GM23338 (cell line): ENCODE data around the gene CCDC40. TPM values are rescaled to one million over a fixed set of nuclear protein-coding genes. Genes with fewer than 3 reads are reported as not detected.

Experiments
- ATAC-seq: fragments of 200-7000 bp; cut with Tn5 transposase; 3 replicates; pipeline ENCODE4 v1.9.1; 2020
- DNase-seq: peaks from one replicate; pipeline ENCODE4 v3.0.0-alpha.2; 2015; ENCODE audit warnings: low spot score
- H2AFZ ChIP-seq: fragments of 200-600 bp; sonication (generic); 2 replicates; pipeline ENCODE4 v1.8.0; 2016; ENCODE audit warnings: antibody characterized with exemption, mild to moderate bottlenecking, moderate library complexity
- H3F3A ChIP-seq: fragments of 200-600 bp; sonication (generic); replicated peaks from 2 replicates; pipeline ENCODE4 v1.8.0; 2017; ENCODE audit warnings: antibody characterized with exemption, mixed run types, low read depth
- H3K27ac ChIP-seq: fragments of 200-600 bp; sonication (generic); 2 replicates; pipeline ENCODE4 v1.6.1; 2016; ENCODE audit warnings: low read depth
- H3K27me3 ChIP-seq: fragments of 200-600 bp; sonication (generic); 2 replicates; pipeline ENCODE4 v1.8.0; 2016; ENCODE audit warnings: mild to moderate bottlenecking, mixed run types, moderate library complexity; ENCODE audit not compliant: insufficient read depth
- H3K36me3 ChIP-seq: fragments of 200-600 bp; sonication (generic); 2 replicates; pipeline ENCODE4 v1.8.0; 2016; ENCODE audit warnings: mild to moderate bottlenecking; ENCODE audit not compliant: insufficient read depth
- H3K4me1 ChIP-seq: fragments of 200-600 bp; sonication (generic); 2 replicates; pipeline ENCODE4 v1.8.0; 2016; ENCODE audit warnings: mild to moderate bottlenecking, moderate library complexity; ENCODE audit not compliant: insufficient read depth
- H3K4me2 ChIP-seq: fragments of 200-600 bp; sonication (generic); 2 replicates; pipeline ENCODE4 v1.7.1; 2017; ENCODE audit warnings: mixed run types
- H3K4me3 ChIP-seq: fragments of 200-600 bp; sonication (generic); 2 replicates; pipeline ENCODE4 v1.6.1; 2016; ENCODE audit warnings: mixed run types
- H3K79me2 ChIP-seq: fragments of 200-600 bp; sonication (generic); replicated peaks from 2 replicates; pipeline ENCODE4 v1.8.0; 2017; ENCODE audit warnings: mild to moderate bottlenecking; ENCODE audit not compliant: insufficient read depth
- H3K9me2 ChIP-seq: fragments of 200-600 bp; sonication (generic); 2 replicates; pipeline ENCODE4 v1.8.0; 2017; ENCODE audit not compliant: insufficient read depth
- H4K20me1 ChIP-seq: fragments of 200-600 bp; sonication (generic); replicated peaks from 2 replicates; pipeline ENCODE4 v1.8.0; 2017; ENCODE audit warnings: mild to moderate bottlenecking; ENCODE audit not compliant: insufficient read depth
- H3K27ac Mint-ChIP-seq: 2 replicates; pipeline ENCODE4 v1.8.0; 2020; ENCODE audit warnings: inconsistent platforms, mild to moderate bottlenecking, moderate library complexity, mixed read lengths
- H3K27me3 Mint-ChIP-seq: 3 replicates; pipeline ENCODE4 v1.8.0; 2022; ENCODE audit warnings: low read depth, mild to moderate bottlenecking, moderate library complexity, mixed read lengths, inconsistent platforms; ENCODE audit not compliant: insufficient read depth, poor library complexity
- H3K36me3 Mint-ChIP-seq: 3 replicates; pipeline ENCODE4 v1.8.0; 2021; ENCODE audit warnings: low read depth, mild to moderate bottlenecking, inconsistent platforms, moderate library complexity, mixed read lengths
- H3K4me1 Mint-ChIP-seq: 3 replicates; pipeline ENCODE4 v1.8.0; 2020; ENCODE audit warnings: mild to moderate bottlenecking, inconsistent platforms, mixed read lengths
- H3K4me3 Mint-ChIP-seq: 3 replicates; pipeline ENCODE4 v1.8.0; 2021; ENCODE audit warnings: moderate library complexity, mild to moderate bottlenecking, inconsistent platforms, mixed read lengths
- H3K9me3 Mint-ChIP-seq: 3 replicates; pipeline ENCODE4 v1.8.0; 2020; ENCODE audit warnings: moderate library complexity, mild to moderate bottlenecking, inconsistent platforms, mixed read lengths
- CREB1 ChIP-seq: fragments of 250-450 bp; sonication (Bioruptor Pico); IDR thresholded peaks from 2 replicates; pipeline ENCODE4 v1.5.0; 2020; ENCODE audit warnings: low read depth, mild to moderate bottlenecking, moderate library complexity
- ETS1 ChIP-seq: IDR thresholded peaks from 2 replicates; pipeline ENCODE4 v1.6.1; 2016; ENCODE audit warnings: antibody characterized with exemption
- EZH2 ChIP-seq: fragments of 200-600 bp; sonication (generic); IDR thresholded peaks from one replicate; pipeline ENCODE4 v1.8.0; 2017; ENCODE audit warnings: antibody characterized with exemption, mild to moderate bottlenecking, low read depth; ENCODE audit not compliant: unreplicated experiment
- EZH2phosphoT487 ChIP-seq: fragments of 200-600 bp; sonication (generic); IDR thresholded peaks from one replicate; pipeline ENCODE4 v1.8.1; 2018; ENCODE audit warnings: antibody characterized with exemption; ENCODE audit not compliant: unreplicated experiment
- POLR2AphosphoS5 ChIP-seq: IDR thresholded peaks from 2 replicates; pipeline ENCODE4 v1.6.1; 2016; ENCODE audit warnings: antibody characterized with exemption, low read depth
- STAT1 ChIP-seq: IDR thresholded peaks from one replicate; pipeline ENCODE4 v1.6.1; 2016; ENCODE audit warnings: antibody characterized with exemption; ENCODE audit not compliant: unreplicated experiment
- ZNF114 ChIP-seq: fragments of 250-450 bp; sonication (Bioruptor Pico); IDR thresholded peaks from 2 replicates; pipeline ENCODE4 v1.5.0; 2020; ENCODE audit warnings: mild to moderate bottlenecking, moderate library complexity
- ZNF331 ChIP-seq: fragments of 250-450 bp; sonication (Bioruptor Pico); IDR thresholded peaks from 2 replicates; pipeline ENCODE4 v1.5.0; 2020; ENCODE audit warnings: low read depth, mild to moderate bottlenecking, moderate library complexity
- polyA plus RNA-seq: library from polyadenylated mRNA; unstranded; fragments of >200 nt; fragmentation: Nextera tagmentation; extraction: Ambion mirVana; gene quantifications from 2 replicates; pipeline ENCODE4 v1.2.1, GENCODE V29; 2016
- total RNA-seq: library from RNA; depleted of rRNA; stranded (reverse); fragments of >200 nt; shearing (Covaris generic); gene quantifications from 2 replicates; pipeline ENCODE4 v1.2.3, GENCODE V29; 2014
- TF ChIP-seq, protein P1 (sequence below): fragments of 250-450 bp; sonication (Bioruptor Pico); IDR thresholded peaks from 2 replicates; pipeline ENCODE4 v1.5.0; 2020; ENCODE audit warnings: mild to moderate bottlenecking, moderate library complexity

Gene CCDC40
- total and polyA plus RNA-seq, 2 experiments from 2014 or later, result 7.6 to 8.1 TPM

- TF ChIP-seq, protein P1, sequence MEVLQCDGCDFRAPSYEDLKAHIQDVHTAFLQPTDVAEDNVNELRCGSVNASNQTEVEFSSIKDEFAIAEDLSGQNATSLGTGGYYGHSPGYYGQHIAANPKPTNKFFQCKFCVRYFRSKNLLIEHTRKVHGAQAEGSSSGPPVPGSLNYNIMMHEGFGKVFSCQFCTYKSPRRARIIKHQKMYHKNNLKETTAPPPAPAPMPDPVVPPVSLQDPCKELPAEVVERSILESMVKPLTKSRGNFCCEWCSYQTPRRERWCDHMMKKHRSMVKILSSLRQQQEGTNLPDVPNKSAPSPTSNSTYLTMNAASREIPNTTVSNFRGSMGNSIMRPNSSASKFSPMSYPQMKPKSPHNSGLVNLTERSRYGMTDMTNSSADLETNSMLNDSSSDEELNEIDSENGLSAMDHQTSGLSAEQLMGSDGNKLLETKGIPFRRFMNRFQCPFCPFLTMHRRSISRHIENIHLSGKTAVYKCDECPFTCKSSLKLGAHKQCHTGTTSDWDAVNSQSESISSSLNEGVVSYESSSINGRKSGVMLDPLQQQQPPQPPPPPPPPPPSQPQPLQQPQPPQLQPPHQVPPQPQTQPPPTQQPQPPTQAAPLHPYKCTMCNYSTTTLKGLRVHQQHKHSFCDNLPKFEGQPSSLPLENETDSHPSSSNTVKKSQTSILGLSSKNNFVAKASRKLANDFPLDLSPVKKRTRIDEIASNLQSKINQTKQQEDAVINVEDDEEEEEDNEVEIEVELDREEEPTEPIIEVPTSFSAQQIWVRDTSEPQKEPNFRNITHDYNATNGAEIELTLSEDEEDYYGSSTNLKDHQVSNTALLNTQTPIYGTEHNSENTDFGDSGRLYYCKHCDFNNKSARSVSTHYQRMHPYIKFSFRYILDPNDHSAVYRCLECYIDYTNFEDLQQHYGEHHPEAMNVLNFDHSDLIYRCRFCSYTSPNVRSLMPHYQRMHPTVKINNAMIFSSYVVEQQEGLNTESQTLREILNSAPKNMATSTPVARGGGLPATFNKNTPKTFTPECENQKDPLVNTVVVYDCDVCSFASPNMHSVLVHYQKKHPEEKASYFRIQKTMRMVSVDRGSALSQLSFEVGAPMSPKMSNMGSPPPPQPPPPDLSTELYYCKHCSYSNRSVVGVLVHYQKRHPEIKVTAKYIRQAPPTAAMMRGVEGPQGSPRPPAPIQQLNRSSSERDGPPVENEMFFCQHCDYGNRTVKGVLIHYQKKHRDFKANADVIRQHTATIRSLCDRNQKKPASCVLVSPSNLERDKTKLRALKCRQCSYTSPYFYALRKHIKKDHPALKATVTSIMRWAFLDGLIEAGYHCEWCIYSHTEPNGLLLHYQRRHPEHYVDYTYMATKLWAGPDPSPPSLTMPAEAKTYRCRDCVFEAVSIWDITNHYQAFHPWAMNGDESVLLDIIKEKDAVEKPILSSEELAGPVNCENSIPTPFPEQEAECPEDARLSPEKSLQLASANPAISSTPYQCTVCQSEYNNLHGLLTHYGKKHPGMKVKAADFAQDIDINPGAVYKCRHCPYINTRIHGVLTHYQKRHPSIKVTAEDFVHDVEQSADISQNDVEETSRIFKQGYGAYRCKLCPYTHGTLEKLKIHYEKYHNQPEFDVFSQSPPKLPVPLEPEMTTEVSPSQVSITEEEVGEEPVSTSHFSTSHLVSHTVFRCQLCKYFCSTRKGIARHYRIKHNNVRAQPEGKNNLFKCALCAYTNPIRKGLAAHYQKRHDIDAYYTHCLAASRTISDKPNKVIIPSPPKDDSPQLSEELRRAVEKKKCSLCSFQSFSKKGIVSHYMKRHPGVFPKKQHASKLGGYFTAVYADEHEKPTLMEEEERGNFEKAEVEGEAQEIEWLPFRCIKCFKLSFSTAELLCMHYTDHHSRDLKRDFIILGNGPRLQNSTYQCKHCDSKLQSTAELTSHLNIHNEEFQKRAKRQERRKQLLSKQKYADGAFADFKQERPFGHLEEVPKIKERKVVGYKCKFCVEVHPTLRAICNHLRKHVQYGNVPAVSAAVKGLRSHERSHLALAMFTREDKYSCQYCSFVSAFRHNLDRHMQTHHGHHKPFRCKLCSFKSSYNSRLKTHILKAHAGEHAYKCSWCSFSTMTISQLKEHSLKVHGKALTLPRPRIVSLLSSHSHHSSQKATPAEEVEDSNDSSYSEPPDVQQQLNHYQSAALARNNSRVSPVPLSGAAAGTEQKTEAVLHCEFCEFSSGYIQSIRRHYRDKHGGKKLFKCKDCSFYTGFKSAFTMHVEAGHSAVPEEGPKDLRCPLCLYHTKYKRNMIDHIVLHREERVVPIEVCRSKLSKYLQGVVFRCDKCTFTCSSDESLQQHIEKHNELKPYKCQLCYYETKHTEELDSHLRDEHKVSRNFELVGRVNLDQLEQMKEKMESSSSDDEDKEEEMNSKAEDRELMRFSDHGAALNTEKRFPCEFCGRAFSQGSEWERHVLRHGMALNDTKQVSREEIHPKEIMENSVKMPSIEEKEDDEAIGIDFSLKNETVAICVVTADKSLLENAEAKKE (CRISPR knock-in tag), result no peak
- TF ChIP-seq STAT1, result no peak
Measured at GRCh38 chr17:80119271-80119791, 82.9 kb downstream of the CCDC40 start (continued).

DNA sequence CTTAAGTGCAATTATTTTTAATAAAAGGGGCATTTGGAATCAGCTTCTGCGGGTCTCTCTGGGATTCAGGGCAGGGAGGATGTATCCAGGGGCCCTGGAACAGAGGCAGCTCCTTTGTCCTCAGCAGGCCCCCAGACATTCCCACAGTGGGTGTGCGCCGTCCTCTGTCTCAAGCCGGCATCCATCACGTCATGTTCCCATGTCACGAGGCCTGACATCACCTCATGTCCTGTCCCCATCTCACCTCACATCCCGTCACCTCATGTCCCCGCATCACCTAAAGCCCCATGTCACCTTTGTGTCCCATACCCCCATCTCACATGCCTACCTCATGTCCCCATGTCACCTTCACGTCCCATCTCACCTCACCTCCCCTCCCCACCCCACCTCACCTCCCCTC, 83.4 kb downstream of the CCDC40 start:
- DNase-seq (no peak), ATAC-seq (no peak)
- H4K20me1 ChIP-seq, result no peaks in the 10 kb centered on the region
- H3F3A ChIP-seq, result peaks cover 6% of the 10 kb centered on the region; the same call in 1 of the 2 replicates
- Mint-ChIP-seq H3K27me3 (peaks cover 17% of the 10 kb centered on the region), H3K4me1 (peaks cover 12% of the 10 kb centered on the region), H3K4me3 (no peak overlapping the region), H3K27ac (no peak overlapping the region), H3K36me3 (peaks cover 12% of the 10 kb centered on the region; the same call in 1 of the 3 replicates), H3K9me3 (no peaks in the 10 kb centered on the region; the same call in 2 of the 3 replicates)
- H3K4me1 ChIP-seq, result peaks cover 9% of the 10 kb centered on the region
- H3K27ac ChIP-seq, result no peak overlapping the region
- no peak overlapping the region for H2AFZ ChIP-seq
- H3K4me2 ChIP-seq, result no peak overlapping the region
- H3K4me3 ChIP-seq, result no peak overlapping the region
- H3K79me2 ChIP-seq, result no peaks in the 10 kb centered on the region
- no peaks in the 10 kb centered on the region for H3K9me2 ChIP-seq
- no peaks in the 10 kb centered on the region for H3K27me3 ChIP-seq
- no peaks in the 10 kb centered on the region; the same call in 1 of the 2 replicates for H3K36me3 ChIP-seq
- TF ChIP-seq CREB1 (CRISPR knock-in tag) (no peak), ZNF114 (CRISPR knock-in tag) (no peak), EZH2phosphoT487 (no peak), POLR2AphosphoS5 (no peak), EZH2 (no peak), ETS1 (no peak), ZNF331 (CRISPR knock-in tag) (no peak)
- TF ChIP-seq, protein P1 (CRISPR knock-in tag), result no peak
